Measurements from ENCODE around the gene TEX52.
"Not testable (repeated sequence)": the region's sequence is repeated elsewhere in the genome, so short reads cannot be mapped to it uniquely, and the experiment has no call there.

TEX52 gene

GRCh38 chr12:2857021-2857431, at the start of gene TEX52:
Gene TEX52, minus strand, starts transcription at chr12:2857039. Its CDS starts 13 bp downstream, at chr12:2857026.
- DNase-seq (ENCODE audit: low spot score), result peak; percentile 41

- no peak for DNase-seq (ENCODE audit: low spot score)
Observed at GRCh38 chr12:2904260-2904659, 47.4 kb upstream of the TEX52 start.

- no peak for DNase-seq (ENCODE audit: low spot score)
Observed at GRCh38 chr12:2902272-2902880, 45.5 kb upstream of the TEX52 start.

- DNase-seq (ENCODE audit: low spot score), result no peak
Observed at GRCh38 chr12:2900642-2901041, 43.8 kb upstream of the TEX52 start.

- no peak for DNase-seq (ENCODE audit: low spot score)
Observed at GRCh38 chr12:2897418-2897817, 40.6 kb upstream of the TEX52 start.

- no peak for DNase-seq (ENCODE audit: low spot score)
Observed at GRCh38 chr12:2895511-2895910, 38.7 kb upstream of the TEX52 start.

- no peak for DNase-seq (ENCODE audit: low spot score)
Observed at GRCh38 chr12:2895051-2895451, 38.2 kb upstream of the TEX52 start.

- DNase-seq (ENCODE audit: low spot score), result no peak
Observed at GRCh38 chr12:2893007-2893406, 36.2 kb upstream of the TEX52 start.

- no peak for DNase-seq (ENCODE audit: low spot score)
Observed at GRCh38 chr12:2892246-2892645, 35.4 kb upstream of the TEX52 start.

GRCh38 chr12:2891240-2892053, 34.6 kb upstream of the TEX52 start:
- peak; percentile 83 for DNase-seq (ENCODE audit: low spot score)

GRCh38 chr12:2890388-2891239, 33.8 kb upstream of the TEX52 start, which contains the start of gene TULP3:
Gene TULP3, plus strand, starts transcription at chr12:2890891. Its CDS starts 57 bp downstream, at chr12:2890948.
- peak; percentile 100 for DNase-seq (ENCODE audit: low spot score)

GRCh38 chr12:2890001-2890387, 33.2 kb upstream of the TEX52 start:
- no peak for DNase-seq (ENCODE audit: low spot score)

GRCh38 chr12:2886768-2887450, 30.1 kb upstream of the TEX52 start:
- DNase-seq (ENCODE audit: low spot score), result no peak

- DNase-seq (ENCODE audit: low spot score), result no peak
Observed at GRCh38 chr12:2884810-2885209, 28.0 kb upstream of the TEX52 start.

GRCh38 chr12:2879853-2880252, 23.0 kb upstream of the TEX52 start:
- DNase-seq (ENCODE audit: low spot score), result no peak

- DNase-seq (ENCODE audit: low spot score), result no peak
Observed at GRCh38 chr12:2877953-2878732, 21.3 kb upstream of the TEX52 start.

- peak; percentile 94 for DNase-seq (ENCODE audit: low spot score)
Observed at GRCh38 chr12:2877047-2877952, 20.5 kb upstream of the TEX52 start, which contains the start of the genes FOXM1 and RHNO1. Gene FOXM1, minus strand, starts transcription at chr12:2877174. Its CDS starts 2,696 bp downstream, at chr12:2874478. Gene RHNO1, plus strand, starts transcription at chr12:2877223. Its CDS starts 8,144 bp downstream, at chr12:2885367.

- no peak for DNase-seq (ENCODE audit: low spot score)
Observed at GRCh38 chr12:2876431-2877046, 19.7 kb upstream of the TEX52 start.

- not testable (repeated sequence) for DNase-seq (ENCODE audit: low spot score)
Observed at GRCh38 chr12:2868986-2869632, 12.3 kb upstream of the TEX52 start.

Measured in left forelimb (tissue), 1 donor.